Mammary epithelial cell (primary cell): ENCODE results near the gene TTC13.

ENCODE experiments used
- CTCF ChIP-seq, 2 donors: IDR thresholded peaks in 1 of 2; conservative IDR thresholded peaks in 1 of 2; 2 replicates each; pipeline ENCODE4 v1.5.1; 2011 to 2012; ENCODE audit warnings: inconsistent platforms in 2 of 2, low read length in 2 of 2, mild to moderate bottlenecking in 2 of 2, control low read depth in 1 of 2, low read depth in 1 of 2; ENCODE audit not compliant: insufficient read depth in 1 of 2; ENCODE audit errors: extremely low read depth in 1 of 2
- EZH2 ChIP-seq: IDR thresholded peaks from 2 replicates; pipeline ENCODE4 v1.6.1; 2012; ENCODE audit warnings: low read length, inconsistent platforms, borderline replicate concordance

GRCh38 chr1:230940848-230941247 is 37.8 kb downstream of the TTC13 start:
- no peak for TF ChIP-seq CTCF (conservative IDR thresholded peaks at IDR 0.05 in 1 of 2, IDR thresholded peaks at IDR 0.05 in 1 of 2; ENCODE audit: extremely low read depth in 1 of 2, insufficient read depth in 1 of 2, low read depth in 1 of 2, low read length in 2 of 2)
- no peak for TF ChIP-seq EZH2
